Stimulated activated CD4-positive, alpha-beta T cell treated with anti-CD3 and anti-CD28 coated beads, TNF-alpha, amount 100 ng/mL, for 1 hour (primary cell): ENCODE data around the gene ADM5.

ENCODE experiments used
- DNase-seq, 3 donors: peaks; one replicate each; pipeline ENCODE4 v3.0.0-alpha.2; 2020; ENCODE audit warnings: low read depth in 3 of 3, low spot score in 1 of 3

The ADM5 gene

GRCh38 chr19:49679771-49680413 is 9.5 kb upstream of the ADM5 start:
- no peak for DNase-seq

GRCh38 chr19:49680421-49681351 is 8.7 kb upstream of the ADM5 start:
- peak; percentile 85 to 99 (median 90) for DNase-seq

GRCh38 chr19:49681830-49682229 is 7.6 kb upstream of the ADM5 start:
- DNase-seq, result no peak

- no peak for DNase-seq
Observed at GRCh38 chr19:49682274-49682673, 7.1 kb upstream of the ADM5 start.

- DNase-seq, result no peak
Observed at GRCh38 chr19:49683814-49684250, 5.6 kb upstream of the ADM5 start.

GRCh38 chr19:49684251-49684982 is 5.0 kb upstream of the ADM5 start:
- DNase-seq, result no peak

- DNase-seq, result no peak
Observed at GRCh38 chr19:49684983-49685553, 4.3 kb upstream of the ADM5 start.

GRCh38 chr19:49685845-49686332 is 3.5 kb upstream of the ADM5 start:
- no peak for DNase-seq

GRCh38 chr19:49686503-49687088 is 2.8 kb upstream of the ADM5 start:
- no peak for DNase-seq

- DNase-seq, result no peak
Observed at GRCh38 chr19:49687150-49687549, 2.2 kb upstream of the ADM5 start.

GRCh38 chr19:49687566-49688316 is 1.7 kb upstream of the ADM5 start:
- no peak for DNase-seq

- DNase-seq, result no peak
Observed at GRCh38 chr19:49688531-49689132, 762 bp upstream of the ADM5 start.

GRCh38 chr19:49690079-49690655 is 773 bp downstream of the ADM5 start:
- DNase-seq, result no peak

GRCh38 chr19:49690656-49691242 is 1.4 kb downstream of the ADM5 start, which contains the start of gene CPT1C:
TSS of gene CPT1C (plus strand) at chr19:49691116. CDS start at chr19:49692253, 1,137 bp downstream.
- no peak for DNase-seq

GRCh38 chr19:49691243-49692146 is 2.1 kb downstream of the ADM5 start:
- DNase-seq, result no peak

GRCh38 chr19:49692147-49692506 is 2.7 kb downstream of the ADM5 start:
- DNase-seq, result no peak

GRCh38 chr19:49696115-49696514 is 6.7 kb downstream of the ADM5 start:
- DNase-seq, result no peak

- DNase-seq, result no peak
Observed at GRCh38 chr19:49696865-49697264, 7.5 kb downstream of the ADM5 start.
